ENCODE results near the gene ACVRL1.

Gene ACVRL1

GRCh38 chr12:51873251-51873994 is 33.9 kb upstream of the ACVRL1 start (continued):
- no peak for TF ChIP-seq CREB5 (CRISPR knock-in tag; IDR thresholded peaks at IDR 0.05; ENCODE audit: low read depth)

GRCh38 chr12:51874000-51874399 is 33.3 kb upstream of the ACVRL1 start:
- TF ChIP-seq CSDC2 (CRISPR knock-in tag; IDR thresholded peaks at IDR 0.05), result no peak
- peak; percentile 85 for TF ChIP-seq ZFP30 (CRISPR knock-in tag; IDR thresholded peaks at IDR 0.05)
- TF ChIP-seq PPARA (CRISPR knock-in tag; IDR thresholded peaks at IDR 0.05; ENCODE audit: borderline replicate concordance), result no peak
- peak; percentile 34; the same call in 2 of the 3 replicates for ATAC-seq

- ATAC-seq, result no peak; the same call in 2 of the 3 replicates
- TF ChIP-seq BACH2 (CRISPR knock-in tag; IDR thresholded peaks at IDR 0.05; ENCODE audit: borderline replicate concordance) (no peak), ZFP3 (CRISPR knock-in tag; IDR thresholded peaks at IDR 0.05) (no peak), OSR1 (CRISPR knock-in tag; IDR thresholded peaks at IDR 0.05) (no peak), GLIS3 (CRISPR knock-in tag; IDR thresholded peaks at IDR 0.05) (no peak), ARNTL (CRISPR knock-in tag; IDR thresholded peaks at IDR 0.05; ENCODE audit: borderline replicate concordance, low read depth) (no peak), CSRNP3 (CRISPR knock-in tag; IDR thresholded peaks at IDR 0.05) (no peak), PPARA (CRISPR knock-in tag; IDR thresholded peaks at IDR 0.05; ENCODE audit: borderline replicate concordance) (no peak), ZNF8 (CRISPR knock-in tag; IDR thresholded peaks at IDR 0.05) (no peak), ZC3H10 (CRISPR knock-in tag; IDR thresholded peaks at IDR 0.05) (no peak), CSDC2 (CRISPR knock-in tag; IDR thresholded peaks at IDR 0.05) (no peak), ZNF70 (CRISPR knock-in tag; IDR thresholded peaks at IDR 0.05) (no peak)
These were observed 32.8 kb upstream of the ACVRL1 start for GRCh38 chr12:51874486-51874885.

- no peak for TF ChIP-seq ZNF70 (CRISPR knock-in tag; IDR thresholded peaks at IDR 0.05)
- TF ChIP-seq CREB5 (CRISPR knock-in tag; IDR thresholded peaks at IDR 0.05; ENCODE audit: low read depth), result no peak
- no peak for TF ChIP-seq ARNTL (CRISPR knock-in tag; IDR thresholded peaks at IDR 0.05; ENCODE audit: borderline replicate concordance, low read depth)
- no peak for TF ChIP-seq ISL1 (CRISPR knock-in tag; IDR thresholded peaks at IDR 0.05)
- TF ChIP-seq ZC3H10 (CRISPR knock-in tag; IDR thresholded peaks at IDR 0.05), result no peak
- no peak for TF ChIP-seq BACH2 (CRISPR knock-in tag; IDR thresholded peaks at IDR 0.05; ENCODE audit: borderline replicate concordance)
- no peak for TF ChIP-seq POU6F1 (CRISPR knock-in tag; IDR thresholded peaks at IDR 0.05; ENCODE audit: borderline replicate concordance, low read depth)
- no peak for TF ChIP-seq RARB (CRISPR knock-in tag; IDR thresholded peaks at IDR 0.05)
- no peak for ATAC-seq
These were observed 28.2 kb upstream of the ACVRL1 start for GRCh38 chr12:51879102-51879501.

- ATAC-seq, result no peak
- TF ChIP-seq ISL1 (CRISPR knock-in tag; IDR thresholded peaks at IDR 0.05) (no peak), POU6F1 (CRISPR knock-in tag; IDR thresholded peaks at IDR 0.05; ENCODE audit: borderline replicate concordance, low read depth) (no peak), BACH2 (CRISPR knock-in tag; IDR thresholded peaks at IDR 0.05; ENCODE audit: borderline replicate concordance) (no peak), TCF4 (CRISPR knock-in tag; IDR thresholded peaks at IDR 0.05; ENCODE audit: borderline replicate concordance) (no peak), CREB5 (CRISPR knock-in tag; IDR thresholded peaks at IDR 0.05; ENCODE audit: low read depth) (no peak), PATZ1 (CRISPR knock-in tag; IDR thresholded peaks at IDR 0.05; ENCODE audit: borderline replicate concordance) (no peak), TOX (CRISPR knock-in tag; IDR thresholded peaks at IDR 0.05; ENCODE audit: borderline replicate concordance) (no peak)
These were observed 24.0 kb upstream of the ACVRL1 start for GRCh38 chr12:51883295-51883694.
